Measurements from ENCODE around the gene ARL6IP6.
"Not testable (repeated sequence)": the region's sequence is repeated elsewhere in the genome, so short reads cannot be mapped to it uniquely, and the experiment has no call there.

DNA sequence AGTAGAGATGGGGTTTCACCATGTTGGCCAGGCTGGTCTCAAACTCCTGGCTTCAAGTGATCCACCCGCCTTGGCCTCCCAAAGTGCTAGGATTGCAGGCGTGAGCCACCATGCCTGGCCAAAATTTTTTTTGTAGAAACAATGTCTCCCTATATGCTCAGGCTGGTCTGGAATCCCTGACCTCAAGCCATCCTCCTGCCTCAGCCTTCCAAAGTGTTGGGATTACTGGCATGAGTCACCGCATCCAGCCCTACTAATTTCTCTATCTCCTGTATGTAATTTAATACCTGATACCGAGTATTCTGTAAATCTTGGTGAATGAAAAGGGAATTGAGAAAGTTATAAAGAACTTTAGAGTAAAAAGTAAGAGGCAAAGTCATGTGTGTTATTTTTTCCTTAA is 29.3 kb downstream of the ARL6IP6 start:
- not testable (repeated sequence) for TF ChIP-seq IRF2 (CRISPR knock-in tag; IDR thresholded peaks at IDR 0.05); EP300 (IDR thresholded peaks at IDR 0.05; ENCODE audit: low read depth in 2 of 2, low read length in 2 of 2); EP300 (CRISPR knock-in tag; IDR thresholded peaks at IDR 0.05; ENCODE audit: borderline replicate concordance); CHD4 (IDR thresholded peaks at IDR 0.05; ENCODE audit: borderline replicate concordance, low read length); SMAD1 (CRISPR knock-in tag; IDR thresholded peaks at IDR 0.05; ENCODE audit: borderline replicate concordance, low read depth); MEIS2 (CRISPR knock-in tag; IDR thresholded peaks at IDR 0.05); MBNL3 (CRISPR knock-in tag; conservative IDR thresholded peaks at IDR 0.05); POLR2AphosphoS5 (IDR thresholded peaks at IDR 0.05; ENCODE audit: low read depth, low read length); SP1 (IDR thresholded peaks at IDR 0.05); SP1 (CRISPR knock-in tag; IDR thresholded peaks at IDR 0.05)
- TF ChIP-seq, protein P1, sequence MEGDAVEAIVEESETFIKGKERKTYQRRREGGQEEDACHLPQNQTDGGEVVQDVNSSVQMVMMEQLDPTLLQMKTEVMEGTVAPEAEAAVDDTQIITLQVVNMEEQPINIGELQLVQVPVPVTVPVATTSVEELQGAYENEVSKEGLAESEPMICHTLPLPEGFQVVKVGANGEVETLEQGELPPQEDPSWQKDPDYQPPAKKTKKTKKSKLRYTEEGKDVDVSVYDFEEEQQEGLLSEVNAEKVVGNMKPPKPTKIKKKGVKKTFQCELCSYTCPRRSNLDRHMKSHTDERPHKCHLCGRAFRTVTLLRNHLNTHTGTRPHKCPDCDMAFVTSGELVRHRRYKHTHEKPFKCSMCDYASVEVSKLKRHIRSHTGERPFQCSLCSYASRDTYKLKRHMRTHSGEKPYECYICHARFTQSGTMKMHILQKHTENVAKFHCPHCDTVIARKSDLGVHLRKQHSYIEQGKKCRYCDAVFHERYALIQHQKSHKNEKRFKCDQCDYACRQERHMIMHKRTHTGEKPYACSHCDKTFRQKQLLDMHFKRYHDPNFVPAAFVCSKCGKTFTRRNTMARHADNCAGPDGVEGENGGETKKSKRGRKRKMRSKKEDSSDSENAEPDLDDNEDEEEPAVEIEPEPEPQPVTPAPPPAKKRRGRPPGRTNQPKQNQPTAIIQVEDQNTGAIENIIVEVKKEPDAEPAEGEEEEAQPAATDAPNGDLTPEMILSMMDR (CRISPR knock-in tag; IDR thresholded peaks at IDR 0.05), result not testable (repeated sequence)
- TF ChIP-seq, protein P2, sequence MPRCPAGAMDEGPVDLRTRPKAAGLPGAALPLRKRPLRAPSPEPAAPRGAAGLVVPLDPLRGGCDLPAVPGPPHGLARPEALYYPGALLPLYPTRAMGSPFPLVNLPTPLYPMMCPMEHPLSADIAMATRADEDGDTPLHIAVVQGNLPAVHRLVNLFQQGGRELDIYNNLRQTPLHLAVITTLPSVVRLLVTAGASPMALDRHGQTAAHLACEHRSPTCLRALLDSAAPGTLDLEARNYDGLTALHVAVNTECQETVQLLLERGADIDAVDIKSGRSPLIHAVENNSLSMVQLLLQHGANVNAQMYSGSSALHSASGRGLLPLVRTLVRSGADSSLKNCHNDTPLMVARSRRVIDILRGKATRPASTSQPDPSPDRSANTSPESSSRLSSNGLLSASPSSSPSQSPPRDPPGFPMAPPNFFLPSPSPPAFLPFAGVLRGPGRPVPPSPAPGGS (CRISPR knock-in tag; IDR thresholded peaks at IDR 0.05), result not testable (repeated sequence)
- TF ChIP-seq, protein P3, sequence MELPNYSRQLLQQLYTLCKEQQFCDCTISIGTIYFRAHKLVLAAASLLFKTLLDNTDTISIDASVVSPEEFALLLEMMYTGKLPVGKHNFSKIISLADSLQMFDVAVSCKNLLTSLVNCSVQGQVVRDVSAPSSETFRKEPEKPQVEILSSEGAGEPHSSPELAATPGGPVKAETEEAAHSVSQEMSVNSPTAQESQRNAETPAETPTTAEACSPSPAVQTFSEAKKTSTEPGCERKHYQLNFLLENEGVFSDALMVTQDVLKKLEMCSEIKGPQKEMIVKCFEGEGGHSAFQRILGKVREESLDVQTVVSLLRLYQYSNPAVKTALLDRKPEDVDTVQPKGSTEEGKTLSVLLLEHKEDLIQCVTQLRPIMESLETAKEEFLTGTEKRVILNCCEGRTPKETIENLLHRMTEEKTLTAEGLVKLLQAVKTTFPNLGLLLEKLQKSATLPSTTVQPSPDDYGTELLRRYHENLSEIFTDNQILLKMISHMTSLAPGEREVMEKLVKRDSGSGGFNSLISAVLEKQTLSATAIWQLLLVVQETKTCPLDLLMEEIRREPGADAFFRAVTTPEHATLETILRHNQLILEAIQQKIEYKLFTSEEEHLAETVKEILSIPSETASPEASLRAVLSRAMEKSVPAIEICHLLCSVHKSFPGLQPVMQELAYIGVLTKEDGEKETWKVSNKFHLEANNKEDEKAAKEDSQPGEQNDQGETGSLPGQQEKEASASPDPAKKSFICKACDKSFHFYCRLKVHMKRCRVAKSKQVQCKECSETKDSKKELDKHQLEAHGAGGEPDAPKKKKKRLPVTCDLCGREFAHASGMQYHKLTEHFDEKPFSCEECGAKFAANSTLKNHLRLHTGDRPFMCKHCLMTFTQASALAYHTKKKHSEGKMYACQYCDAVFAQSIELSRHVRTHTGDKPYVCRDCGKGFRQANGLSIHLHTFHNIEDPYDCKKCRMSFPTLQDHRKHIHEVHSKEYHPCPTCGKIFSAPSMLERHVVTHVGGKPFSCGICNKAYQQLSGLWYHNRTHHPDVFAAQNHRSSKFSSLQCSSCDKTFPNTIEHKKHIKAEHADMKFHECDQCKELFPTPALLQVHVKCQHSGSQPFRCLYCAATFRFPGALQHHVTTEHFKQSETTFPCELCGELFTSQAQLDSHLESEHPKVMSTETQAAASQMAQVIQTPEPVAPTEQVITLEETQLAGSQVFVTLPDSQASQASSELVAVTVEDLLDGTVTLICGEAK (IDR thresholded peaks at IDR 0.05), result not testable (repeated sequence)
- TF ChIP-seq, protein P3 (CRISPR knock-in tag; IDR thresholded peaks at IDR 0.05), result not testable (repeated sequence)
